HG03432 (cell line): ENCODE results near the gene DNAH6.
A peak's percentile ranks its signal among the peaks of the same experiment; 100 is the strongest.

ENCODE experiments used
- ATAC-seq: cut with Tn5 transposase; IDR thresholded peaks from one replicate; pipeline ENCODE4 v1.9.1; 2021; ENCODE audit warnings: mild to moderate bottlenecking, moderate library complexity; ENCODE audit not compliant: unreplicated experiment

The DNAH6 gene

GRCh38 chr2:84628486-84628885 is 112.2 kb downstream of the DNAH6 start:
- no peak for ATAC-seq

- ATAC-seq, result no peak
Observed at GRCh38 chr2:84629550-84629949, 113.3 kb downstream of the DNAH6 start.

GRCh38 chr2:84631047-84631446 is 114.7 kb downstream of the DNAH6 start:
- peak; percentile 63 for ATAC-seq

GRCh38 chr2:84631985-84632384 is 115.7 kb downstream of the DNAH6 start:
- ATAC-seq, result no peak

- ATAC-seq, result no peak
Observed at GRCh38 chr2:84636080-84636971, 120.0 kb downstream of the DNAH6 start.

GRCh38 chr2:84639751-84640150 is 123.5 kb downstream of the DNAH6 start:
- ATAC-seq, result no peak

GRCh38 chr2:84640411-84640810 is 124.1 kb downstream of the DNAH6 start:
- ATAC-seq, result no peak

GRCh38 chr2:84641021-84641420 is 124.7 kb downstream of the DNAH6 start:
- no peak for ATAC-seq

GRCh38 chr2:84643991-84644390 is 127.7 kb downstream of the DNAH6 start:
- no peak for ATAC-seq

GRCh38 chr2:84646514-84646913 is 130.2 kb downstream of the DNAH6 start:
- ATAC-seq, result no peak

GRCh38 chr2:84647267-84647666 is 131.0 kb downstream of the DNAH6 start:
- ATAC-seq, result no peak

- ATAC-seq, result no peak
Observed at GRCh38 chr2:84649058-84649457, 132.8 kb downstream of the DNAH6 start.

GRCh38 chr2:84649487-84650142 is 133.3 kb downstream of the DNAH6 start:
- no peak for ATAC-seq

- no peak for ATAC-seq
Observed at GRCh38 chr2:84652431-84652830, 136.1 kb downstream of the DNAH6 start.

- ATAC-seq, result no peak
Observed at GRCh38 chr2:84653302-84653701, 137.0 kb downstream of the DNAH6 start.

GRCh38 chr2:84654414-84654813 is 138.1 kb downstream of the DNAH6 start:
- no peak for ATAC-seq

GRCh38 chr2:84669122-84669521 is 152.8 kb downstream of the DNAH6 start:
- ATAC-seq, result no peak

GRCh38 chr2:84674099-84674498 is 157.8 kb downstream of the DNAH6 start:
- ATAC-seq, result no peak

- ATAC-seq, result no peak
Observed at GRCh38 chr2:84674586-84674985, 158.3 kb downstream of the DNAH6 start.

GRCh38 chr2:84676295-84676694 is 160.0 kb downstream of the DNAH6 start:
- no peak for ATAC-seq

- ATAC-seq, result no peak
Observed at GRCh38 chr2:84678214-84678613, 161.9 kb downstream of the DNAH6 start.

- no peak for ATAC-seq
Observed at GRCh38 chr2:84686783-84687476, 170.6 kb downstream of the DNAH6 start.
